ENCODE data around the gene PRR18.
A peak's percentile ranks its signal among the peaks of the same experiment; 100 is the strongest.
"Not testable (repeated sequence)": the region's sequence is repeated elsewhere in the genome, so short reads cannot be mapped to it uniquely, and the experiment has no call there.

The PRR18 gene

GRCh38 chr6:166308033-166308768 lies at the start of gene PRR18:
Gene PRR18, minus strand, starts transcription at chr6:166308392. Its CDS starts 250 bp downstream, at chr6:166308142.
- Mint-ChIP-seq H3K27ac (no peak within 1 kb of the TSS), H3K4me3 (peak within 1 kb of the TSS; percentile 42), H3K36me3 (no peaks in the 10 kb centered on the region), H3K27me3 (peaks cover 20% of the 10 kb centered on the region), H3K4me1 (peaks cover 5% of the 10 kb centered on the region), H3K9me3 (no peaks in the 10 kb centered on the region)

GRCh38 chr6:166355552-166355951 lies 47.4 kb upstream of the PRR18 start:
- peaks cover 8% of the 10 kb centered on the region for H3K9me3 Mint-ChIP-seq
- no peak overlapping the region for H3K27ac Mint-ChIP-seq
- H3K4me3 Mint-ChIP-seq = no peak overlapping the region
- no peaks in the 10 kb centered on the region for H3K4me1 Mint-ChIP-seq
- peaks cover 5% of the 10 kb centered on the region for H3K36me3 Mint-ChIP-seq
- peaks cover 6% of the 10 kb centered on the region for H3K27me3 Mint-ChIP-seq

GRCh38 chr6:166354965-166355364 lies 46.8 kb upstream of the PRR18 start:
- no peak overlapping the region for H3K4me3 Mint-ChIP-seq
- no peak overlapping the region for H3K27ac Mint-ChIP-seq
- H3K4me1 Mint-ChIP-seq = no peaks in the 10 kb centered on the region
- peaks cover 8% of the 10 kb centered on the region for H3K9me3 Mint-ChIP-seq
- H3K27me3 Mint-ChIP-seq = peaks cover 6% of the 10 kb centered on the region
- peaks cover 9% of the 10 kb centered on the region for H3K36me3 Mint-ChIP-seq

GRCh38 chr6:166354143-166354542 lies 46.0 kb upstream of the PRR18 start:
- no peak overlapping the region for H3K4me3 Mint-ChIP-seq
- H3K36me3 Mint-ChIP-seq = peaks cover 9% of the 10 kb centered on the region
- H3K27me3 Mint-ChIP-seq = peaks cover 6% of the 10 kb centered on the region
- H3K4me1 Mint-ChIP-seq = no peaks in the 10 kb centered on the region
- H3K27ac Mint-ChIP-seq = no peak overlapping the region
- H3K9me3 Mint-ChIP-seq = peaks cover 8% of the 10 kb centered on the region

GRCh38 chr6:166353507-166353906 lies 45.3 kb upstream of the PRR18 start:
- peaks cover 8% of the 10 kb centered on the region for H3K9me3 Mint-ChIP-seq
- H3K36me3 Mint-ChIP-seq = peaks cover 9% of the 10 kb centered on the region
- H3K4me3 Mint-ChIP-seq = no peak overlapping the region
- H3K27ac Mint-ChIP-seq = no peak overlapping the region
- no peaks in the 10 kb centered on the region for H3K4me1 Mint-ChIP-seq
- H3K27me3 Mint-ChIP-seq = peaks cover 6% of the 10 kb centered on the region

GRCh38 chr6:166352923-166353322 lies 44.7 kb upstream of the PRR18 start:
- peaks cover 10% of the 10 kb centered on the region for H3K36me3 Mint-ChIP-seq
- H3K27ac Mint-ChIP-seq = no peak overlapping the region
- H3K27me3 Mint-ChIP-seq = peaks cover 4% of the 10 kb centered on the region
- H3K4me1 Mint-ChIP-seq = peaks cover 4% of the 10 kb centered on the region
- no peak overlapping the region for H3K4me3 Mint-ChIP-seq
- peaks cover 8% of the 10 kb centered on the region for H3K9me3 Mint-ChIP-seq

GRCh38 chr6:166351715-166352285 lies 43.6 kb upstream of the PRR18 start:
- peaks cover 7% of the 10 kb centered on the region for H3K4me1 Mint-ChIP-seq
- H3K4me3 Mint-ChIP-seq = no peak overlapping the region
- H3K36me3 Mint-ChIP-seq = peaks cover 10% of the 10 kb centered on the region
- no peak overlapping the region for H3K27ac Mint-ChIP-seq
- H3K27me3 Mint-ChIP-seq = peaks cover 4% of the 10 kb centered on the region
- H3K9me3 Mint-ChIP-seq = peaks cover 8% of the 10 kb centered on the region

GRCh38 chr6:166348305-166348949 lies 40.2 kb upstream of the PRR18 start:
- Mint-ChIP-seq H3K36me3 (peaks cover 10% of the 10 kb centered on the region), H3K9me3 (peaks cover 8% of the 10 kb centered on the region), H3K27me3 (peaks cover 1% of the 10 kb centered on the region), H3K27ac (no peak overlapping the region), H3K4me3 (no peak overlapping the region), H3K4me1 (peaks cover 7% of the 10 kb centered on the region)

GRCh38 chr6:166346965-166347364 lies 38.8 kb upstream of the PRR18 start:
- Mint-ChIP-seq H3K36me3 (peaks cover 10% of the 10 kb centered on the region), H3K4me1 (peaks cover 7% of the 10 kb centered on the region), H3K27ac (no peak overlapping the region), H3K4me3 (no peak overlapping the region), H3K9me3 (peaks cover 7% of the 10 kb centered on the region), H3K27me3 (peaks cover 1% of the 10 kb centered on the region)

GRCh38 chr6:166346449-166346848 lies 38.3 kb upstream of the PRR18 start:
- Mint-ChIP-seq H3K27ac (no peak overlapping the region), H3K27me3 (peaks cover 1% of the 10 kb centered on the region), H3K36me3 (peaks cover 8% of the 10 kb centered on the region), H3K9me3 (peaks cover 2% of the 10 kb centered on the region), H3K4me3 (no peak overlapping the region), H3K4me1 (peaks cover 12% of the 10 kb centered on the region)

GRCh38 chr6:166345672-166346071 lies 37.5 kb upstream of the PRR18 start:
- not testable (repeated sequence) for H3K9me3 Mint-ChIP-seq

GRCh38 chr6:166344921-166345320 lies 36.7 kb upstream of the PRR18 start:
- not testable (repeated sequence) for H3K36me3 Mint-ChIP-seq, H3K9me3 Mint-ChIP-seq, H3K4me3 Mint-ChIP-seq, H3K27me3 Mint-ChIP-seq
- H3K4me1 Mint-ChIP-seq = peaks cover 15% of the 10 kb centered on the region
- peak overlapping the region; percentile 75 for H3K27ac Mint-ChIP-seq

More at GRCh38 chr6:166345672-166346071, 37.5 kb upstream of the PRR18 start:
- H3K27ac Mint-ChIP-seq, H3K4me3 Mint-ChIP-seq, H3K27me3 Mint-ChIP-seq, H3K36me3 Mint-ChIP-seq: not testable (repeated sequence)
- peaks cover 15% of the 10 kb centered on the region for H3K4me1 Mint-ChIP-seq

GRCh38 chr6:166344240-166344639 lies 36.0 kb upstream of the PRR18 start:
- H3K27ac Mint-ChIP-seq = no peak overlapping the region
- H3K27me3 Mint-ChIP-seq = no peaks in the 10 kb centered on the region
- no peaks in the 10 kb centered on the region for H3K9me3 Mint-ChIP-seq
- peaks cover 15% of the 10 kb centered on the region for H3K4me1 Mint-ChIP-seq
- peaks cover 2% of the 10 kb centered on the region for H3K36me3 Mint-ChIP-seq
- H3K4me3 Mint-ChIP-seq = no peak overlapping the region

GRCh38 chr6:166343150-166343487 lies 34.9 kb upstream of the PRR18 start:
- H3K4me3 Mint-ChIP-seq = peak overlapping the region; percentile 94
- H3K27me3 Mint-ChIP-seq = no peaks in the 10 kb centered on the region
- no peaks in the 10 kb centered on the region for H3K9me3 Mint-ChIP-seq
- peaks cover 12% of the 10 kb centered on the region for H3K4me1 Mint-ChIP-seq
- H3K36me3 Mint-ChIP-seq = peaks cover 2% of the 10 kb centered on the region
- peak overlapping the region; percentile 14 for H3K27ac Mint-ChIP-seq

GRCh38 chr6:166342349-166343149 lies 34.4 kb upstream of the PRR18 start, which contains the start of gene SFT2D1:
Gene SFT2D1, minus strand, starts transcription at chr6:166342545. Its CDS starts 64 bp downstream, at chr6:166342481.
- peak within 1 kb of the TSS; percentile 90 for H3K27ac Mint-ChIP-seq
- H3K4me3 Mint-ChIP-seq = peak within 1 kb of the TSS; percentile 94
- H3K9me3 Mint-ChIP-seq = no peaks in the 10 kb centered on the region
- peaks cover 2% of the 10 kb centered on the region for H3K36me3 Mint-ChIP-seq
- no peaks in the 10 kb centered on the region for H3K27me3 Mint-ChIP-seq
- peaks cover 8% of the 10 kb centered on the region for H3K4me1 Mint-ChIP-seq

Measured in activated naive CD4-positive, alpha-beta T cell treated with anti-CD3 and anti-CD28 coated beads, Interleukin-2, amount 50 U/mL, for 24 hours (primary cell).